K562 (cell line): Measurements from ENCODE around the gene PAFAH1B1. TPM values are rescaled to one million over a fixed set of nuclear protein-coding genes. Genes with fewer than 3 reads are reported as not detected.
A peak's percentile ranks its signal among the peaks of the same experiment; 100 is the strongest.

Experiments
- ESRRA ChIP-seq: fragments of 450-650 bp; IDR thresholded peaks from 2 replicates; pipeline ENCODE4 v1.6.1; 2014; ENCODE audit warnings: low read depth, mild to moderate bottlenecking, moderate library complexity, borderline replicate concordance
- GATAD2B ChIP-seq: fragments of 450-650 bp; IDR thresholded peaks from 2 replicates; pipeline ENCODE4 v1.6.1; 2017; ENCODE audit warnings: mild to moderate bottlenecking, borderline replicate concordance
- LEF1 ChIP-seq: fragments of 450-650 bp; IDR thresholded peaks from 2 replicates; pipeline ENCODE4 v1.6.1; 2016; ENCODE audit warnings: mild to moderate bottlenecking
- PURB ChIP-seq: sonication (generic); formaldehyde crosslinking; IDR thresholded peaks from 2 replicates; pipeline ENCODE4 v1.9.0; 2021; ENCODE audit warnings: low read depth, mild to moderate bottlenecking, missing genetic modification reagents
- ZNF324 ChIP-seq: fragments of 250-450 bp; sonication (Bioruptor Pico); IDR thresholded peaks from 2 replicates; pipeline ENCODE4 v1.4.0; 2020; ENCODE audit warnings: mild to moderate bottlenecking
- ZNF354B ChIP-seq: fragments of 250-450 bp; sonication (Bioruptor Pico); IDR thresholded peaks from 2 replicates; pipeline ENCODE4 v1.4.0; 2020
- polyA plus RNA-seq, 8 experiments: library from polyadenylated mRNA; depleted of rRNA in 4 of 8; stranded (reverse) in 5 of 8; unstranded in 3 of 8; fragments of >200 nt; fragmentation: Nextera tagmentation in 2 of 8; fragmentation: Illumina TruSeq in 1 of 8; extraction: Ambion mirVana in 2 of 8; extraction: Trizol in 1 of 8; gene quantifications; 2 replicates each; pipeline versions ENCODE4 v1.2.1 to v1.2.3, GENCODE V29; 2011 to 2014; ENCODE audit warnings: inconsistent platforms in 1 of 8, missing spikeins in 1 of 8
- total RNA-seq, 7 experiments: library from RNA; depleted of rRNA in 6 of 7; stranded (reverse); fragments of >200 nt in 6 of 7; fragmentation: Illumina TruSeq in 2 of 7; extraction: Trizol in 2 of 7; gene quantifications; 2 replicates each; pipeline versions ENCODE4 v1.2.1 to v1.2.3, GENCODE V29; 2011 to 2021; ENCODE audit warnings: low replicate concordance in 1 of 7
- TF ChIP-seq, protein P1 (sequence below), 2 experiments: fragments of 450-650 bp; IDR thresholded peaks; 2 replicates each; pipeline ENCODE4 v1.6.1; 2016; ENCODE audit warnings: mild to moderate bottlenecking in 2 of 2, borderline replicate concordance in 1 of 2, low read depth in 1 of 2, moderate library complexity in 1 of 2
- TF ChIP-seq, protein P2 (sequence below): fragments of 450-650 bp; IDR thresholded peaks from 2 replicates; pipeline ENCODE4 v1.6.1; 2017; ENCODE audit warnings: mild to moderate bottlenecking, moderate library complexity
- TF ChIP-seq, protein P3 (sequence below): fragments of 250-450 bp; sonication (Bioruptor Pico); IDR thresholded peaks from 2 replicates; pipeline ENCODE4 v1.5.0; 2021; ENCODE audit warnings: mild to moderate bottlenecking, moderate library complexity

Gene PAFAH1B1
- total and polyA plus RNA-seq, 9 of the 15 experiments (the other 6 are each of a cell fraction or from before 2014, with no cell fraction given): 23.3 to 66.4 (median 40.2) TPM

DNA sequence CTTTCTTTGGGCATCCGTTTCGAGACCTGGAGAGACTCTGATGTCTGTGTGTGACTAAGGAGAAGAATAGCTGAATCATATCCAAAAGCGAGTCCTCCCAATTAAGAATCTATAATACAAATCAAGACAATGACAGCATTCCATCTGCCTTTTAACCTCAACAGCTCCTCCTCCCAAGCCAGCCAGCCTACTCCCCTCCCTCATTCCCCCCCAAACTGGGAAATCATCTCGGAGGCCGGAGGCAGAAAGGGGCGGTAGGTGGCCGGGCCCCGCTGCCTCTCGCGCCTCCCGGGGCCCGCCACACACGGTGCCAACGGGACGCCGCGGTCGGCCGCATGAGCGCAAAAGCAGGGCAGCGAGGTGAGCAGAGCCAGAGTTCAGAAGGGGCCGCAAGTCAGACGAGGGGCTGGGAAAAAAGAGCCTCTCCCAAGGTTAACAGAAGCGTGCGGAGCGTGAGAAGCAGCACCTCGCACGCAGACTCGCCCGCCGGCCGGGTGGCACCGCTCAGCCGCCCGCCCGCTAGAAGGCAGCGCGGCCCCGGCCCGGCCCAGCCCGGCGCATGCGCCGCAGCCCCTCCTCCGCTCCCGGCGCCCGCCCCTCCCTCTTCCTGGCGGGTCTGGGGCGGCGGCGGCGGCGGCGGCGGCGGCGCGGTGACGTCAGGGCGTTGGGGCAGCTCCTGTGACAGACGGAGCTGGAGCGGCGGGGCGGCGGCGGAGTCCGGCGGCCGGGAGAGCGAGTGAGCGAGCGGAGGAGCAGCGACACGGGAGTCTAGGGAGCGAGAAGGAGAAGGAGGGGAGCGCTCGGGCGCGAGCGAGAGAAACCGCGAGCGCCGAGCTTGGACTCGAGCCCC lies at the start of gene PAFAH1B1 (continued):
- TF ChIP-seq, protein P1, sequence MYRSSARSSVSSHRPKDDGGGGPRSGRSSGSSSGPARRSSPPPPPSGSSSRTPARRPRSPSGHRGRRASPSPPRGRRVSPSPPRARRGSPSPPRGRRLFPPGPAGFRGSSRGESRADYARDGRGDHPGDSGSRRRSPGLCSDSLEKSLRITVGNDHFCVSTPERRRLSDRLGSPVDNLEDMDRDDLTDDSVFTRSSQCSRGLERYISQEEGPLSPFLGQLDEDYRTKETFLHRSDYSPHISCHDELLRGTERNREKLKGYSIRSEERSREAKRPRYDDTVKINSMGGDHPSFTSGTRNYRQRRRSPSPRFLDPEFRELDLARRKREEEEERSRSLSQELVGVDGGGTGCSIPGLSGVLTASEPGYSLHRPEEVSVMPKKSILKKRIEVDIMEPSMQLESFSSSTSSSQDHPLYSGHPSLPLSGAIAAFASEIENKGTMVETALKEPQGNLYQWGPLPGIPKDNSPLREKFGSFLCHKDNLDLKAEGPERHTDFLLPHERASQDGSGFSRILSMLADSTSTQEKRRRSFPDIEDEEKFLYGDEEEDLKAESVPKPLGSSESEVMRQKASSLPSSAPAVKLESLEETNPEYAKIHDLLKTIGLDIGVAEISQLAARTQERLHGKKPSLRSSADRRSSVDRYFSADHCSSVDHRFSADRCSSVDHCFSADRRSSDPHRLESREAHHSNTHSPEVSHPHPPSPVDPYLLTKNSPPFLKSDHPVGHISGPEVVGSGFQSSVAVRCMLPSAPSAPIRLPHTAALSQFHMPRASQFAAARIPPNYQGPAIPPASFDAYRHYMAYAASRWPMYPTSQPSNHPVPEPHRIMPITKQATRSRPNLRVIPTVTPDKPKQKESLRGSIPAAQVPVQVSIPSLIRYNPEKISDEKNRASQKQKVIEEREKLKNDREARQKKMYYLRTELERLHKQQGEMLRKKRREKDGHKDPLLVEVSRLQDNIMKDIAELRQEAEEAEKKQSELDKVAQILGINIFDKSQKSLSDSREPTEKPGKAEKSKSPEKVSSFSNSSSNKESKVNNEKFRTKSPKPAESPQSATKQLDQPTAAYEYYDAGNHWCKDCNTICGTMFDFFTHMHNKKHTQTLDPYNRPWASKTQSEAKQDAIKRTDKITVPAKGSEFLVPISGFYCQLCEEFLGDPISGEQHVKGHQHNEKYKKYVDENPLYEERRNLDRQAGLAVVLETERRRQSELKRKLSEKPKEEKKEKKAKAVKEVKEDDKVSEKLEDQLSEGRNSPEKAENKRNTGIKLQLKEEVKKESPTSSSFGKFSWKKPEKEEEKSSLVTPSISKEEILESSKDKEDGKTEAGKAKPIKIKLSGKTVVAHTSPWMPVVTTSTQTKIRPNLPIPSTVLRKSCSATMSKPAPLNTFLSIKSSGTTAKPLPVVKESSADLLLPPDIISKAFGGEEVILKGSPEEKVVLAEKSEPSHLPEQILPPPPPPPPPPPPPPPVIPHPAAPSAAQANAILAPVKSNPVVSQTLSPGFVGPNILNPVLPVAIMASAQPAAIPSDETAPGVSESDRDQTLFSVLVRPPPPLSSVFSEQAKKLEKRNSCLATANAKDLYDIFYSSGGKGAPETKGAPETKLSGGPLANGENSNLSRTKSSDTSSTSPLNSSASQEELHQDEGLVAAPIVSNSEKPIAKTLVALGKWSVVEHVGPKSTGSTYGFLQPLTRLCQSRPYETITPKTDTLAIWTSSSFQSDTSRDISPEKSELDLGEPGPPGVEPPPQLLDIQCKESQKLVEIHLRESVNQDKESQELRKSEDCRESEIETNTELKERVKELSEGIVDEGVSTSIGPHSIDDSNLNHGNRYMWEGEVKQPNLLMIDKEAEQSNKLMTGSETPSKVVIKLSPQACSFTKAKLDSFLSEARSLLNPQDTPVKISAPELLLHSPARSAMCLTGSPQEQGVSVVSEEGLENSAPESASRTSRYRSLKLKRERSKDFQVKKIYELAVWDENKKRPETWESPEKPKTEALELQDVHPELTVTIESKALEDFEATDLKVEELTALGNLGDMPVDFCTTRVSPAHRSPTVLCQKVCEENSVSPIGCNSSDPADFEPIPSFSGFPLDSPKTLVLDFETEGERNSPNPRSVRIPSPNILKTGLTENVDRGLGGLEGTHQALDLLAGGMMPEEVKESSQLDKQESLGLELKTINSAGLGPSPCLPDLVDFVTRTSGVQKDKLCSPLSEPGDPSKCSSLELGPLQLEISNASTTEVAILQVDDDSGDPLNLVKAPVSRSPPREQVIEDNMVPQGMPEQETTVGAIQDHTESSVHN (IDR thresholded peaks at IDR 0.05; ENCODE audit: borderline replicate concordance in 1 of 2, low read depth in 1 of 2): no peak
- TF ChIP-seq ESRRA: no peak
- no peak for TF ChIP-seq PURB (CRISPR knock-in tag)
- TF ChIP-seq LEF1: no peak
- TF ChIP-seq, protein P2, sequence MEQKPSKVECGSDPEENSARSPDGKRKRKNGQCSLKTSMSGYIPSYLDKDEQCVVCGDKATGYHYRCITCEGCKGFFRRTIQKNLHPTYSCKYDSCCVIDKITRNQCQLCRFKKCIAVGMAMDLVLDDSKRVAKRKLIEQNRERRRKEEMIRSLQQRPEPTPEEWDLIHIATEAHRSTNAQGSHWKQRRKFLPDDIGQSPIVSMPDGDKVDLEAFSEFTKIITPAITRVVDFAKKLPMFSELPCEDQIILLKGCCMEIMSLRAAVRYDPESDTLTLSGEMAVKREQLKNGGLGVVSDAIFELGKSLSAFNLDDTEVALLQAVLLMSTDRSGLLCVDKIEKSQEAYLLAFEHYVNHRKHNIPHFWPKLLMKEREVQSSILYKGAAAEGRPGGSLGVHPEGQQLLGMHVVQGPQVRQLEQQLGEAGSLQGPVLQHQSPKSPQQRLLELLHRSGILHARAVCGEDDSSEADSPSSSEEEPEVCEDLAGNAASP: no peak
- TF ChIP-seq ZNF324 (CRISPR knock-in tag): no peak
- no peak for TF ChIP-seq ZNF354B (CRISPR knock-in tag)
- TF ChIP-seq GATAD2B: 0 out of 2 replicates have a peak, but pooled peaks have one; percentile 24
- TF ChIP-seq, protein P3, sequence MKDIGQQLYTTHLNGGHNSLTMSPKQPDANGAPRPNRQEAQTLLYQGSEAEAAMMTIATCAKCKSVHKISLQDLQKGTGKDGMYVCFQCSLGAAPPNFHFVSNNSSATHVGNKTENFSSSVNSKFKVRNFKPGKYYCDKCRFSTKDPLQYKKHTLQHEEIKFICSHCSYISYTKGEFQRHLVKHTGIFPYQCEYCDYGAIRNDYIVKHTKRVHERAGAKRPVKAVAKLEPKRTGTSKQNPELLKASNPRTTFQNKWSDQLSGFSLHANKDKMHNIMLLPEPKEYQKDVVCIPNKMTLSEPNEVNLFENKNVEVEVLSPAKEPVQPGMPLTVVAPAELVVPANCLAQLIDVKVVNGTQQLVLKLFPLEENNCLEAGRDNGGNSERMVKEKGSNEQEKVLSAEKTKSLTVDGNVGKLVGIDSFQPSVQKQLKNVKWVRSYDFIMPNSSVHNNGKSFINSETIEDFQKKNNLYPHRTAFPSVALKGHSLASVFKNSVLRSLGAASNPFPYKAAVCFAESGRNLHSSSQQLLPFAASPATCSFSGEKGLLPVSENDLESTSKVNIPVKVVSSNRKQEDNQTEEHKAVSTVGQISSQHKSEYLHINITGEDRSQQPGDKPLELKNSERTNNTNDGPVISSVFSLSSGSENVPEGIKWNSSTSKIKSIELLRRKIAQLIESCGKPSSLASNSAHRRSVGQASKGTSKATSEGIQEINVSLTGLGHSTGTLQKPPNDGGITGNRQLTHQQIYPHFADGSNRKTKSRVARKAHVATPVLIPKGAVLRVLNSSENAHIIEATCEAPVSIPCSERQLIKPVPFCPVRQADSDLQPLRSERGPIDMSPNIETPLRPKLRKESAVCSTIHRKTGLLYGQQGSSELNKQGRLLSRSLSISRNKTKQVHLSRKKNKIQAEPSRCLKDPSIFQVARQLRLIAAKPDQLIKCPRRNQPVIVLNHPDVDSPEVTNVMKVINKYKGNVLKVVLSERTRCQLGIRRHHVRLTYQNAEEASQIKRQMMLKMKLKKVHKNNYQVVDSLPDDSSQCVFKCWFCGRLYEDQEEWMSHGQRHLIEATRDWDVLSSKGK (CRISPR knock-in tag): no peak
